ENCODE results near the gene TNFRSF21. TPM values are rescaled to one million over a fixed set of nuclear protein-coding genes. Genes with fewer than 3 reads are reported as not detected.

The TNFRSF21 gene
- polyA plus RNA-seq, 3 donors = 0.43 to 0.86 (median 0.58) TPM

DNA sequence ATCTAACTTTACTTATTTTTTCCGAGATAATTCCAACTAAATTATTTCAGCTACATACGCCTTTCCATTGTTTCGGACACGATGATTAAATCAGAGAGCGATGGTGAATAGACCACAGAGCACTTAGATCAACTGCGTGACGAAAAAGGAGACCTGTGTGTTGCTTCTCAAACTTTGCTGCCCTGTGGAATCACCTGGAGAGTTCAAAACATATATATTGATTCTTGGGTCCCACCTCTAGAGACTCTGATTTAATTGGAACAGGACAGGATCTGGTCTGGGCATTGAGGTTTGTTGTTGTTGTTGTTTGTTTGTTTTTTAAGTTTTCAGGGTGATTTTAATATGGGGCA lies 401 bp upstream of the TNFRSF21 start:
- peaks cover 24 to 38% (median 27%) of the 10 kb centered on the region in 3 donors for H3K27me3 Mint-ChIP-seq (ENCODE audit: low read depth in 3 of 3)
- Histone ChIP-seq H3K9ac (ENCODE audit: insufficient read depth, low read length, poor library complexity, severe bottlenecking) (no peak overlapping the region), H3K4me3 (replicated peaks in 1 of 3; ENCODE audit: low read depth in 2 of 3, low read length in 3 of 3) (peak overlapping the region in 1 of 3 experiments; percentile 79)

DNA sequence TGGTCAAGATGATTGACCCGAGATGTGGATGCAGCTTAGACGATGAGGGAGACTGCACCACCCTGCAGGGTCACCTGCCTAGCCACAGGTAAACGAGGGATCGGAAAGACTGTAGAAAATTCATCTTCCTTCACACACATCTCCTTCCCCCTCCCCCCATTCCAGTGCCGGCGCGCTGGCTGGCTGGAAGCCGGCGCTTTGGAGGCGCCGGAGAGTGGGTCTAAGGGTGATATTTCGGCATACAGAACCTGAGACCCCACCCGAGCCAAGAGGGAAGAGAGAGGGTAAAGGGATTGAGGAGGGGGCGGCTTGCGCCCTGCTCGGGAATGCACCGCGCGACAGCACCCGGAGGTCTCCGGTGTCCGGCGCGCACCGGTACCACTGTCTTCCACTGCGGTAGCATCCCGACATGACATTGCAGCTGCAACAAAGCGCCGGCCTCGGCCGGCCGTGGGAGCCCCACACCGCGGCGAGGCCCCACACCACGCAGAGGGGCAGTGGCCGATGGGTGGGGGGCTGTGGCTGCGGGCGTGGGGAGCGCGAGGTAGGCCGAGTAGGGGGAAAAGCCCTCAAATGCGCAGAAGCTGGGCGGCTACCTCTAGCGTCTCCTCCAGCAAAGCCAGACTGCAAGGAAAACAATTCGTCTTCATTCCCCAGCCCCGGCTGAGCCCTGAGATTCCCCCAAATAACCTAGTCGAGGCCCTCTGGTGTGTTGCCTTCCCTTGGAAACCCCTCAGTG lies 984 bp downstream of the TNFRSF21 start:
- peaks cover 0 to 9% of the 10 kb centered on the region in 2 donors for H3K36me3 Mint-ChIP-seq
- peaks cover 11% of the 10 kb centered on the region for H3K4me1 Mint-ChIP-seq
- peak overlapping the region; percentile 92 for H2AFZ ChIP-seq (ENCODE audit: insufficient read depth, low read depth, low read length, poor library complexity, severe bottlenecking)
- H3K4me2 ChIP-seq (replicated peaks; ENCODE audit: extremely low read depth, low read length, poor library complexity, severe bottlenecking) = peak overlapping the region; percentile 79
- H3K9ac ChIP-seq (ENCODE audit: insufficient read depth, low read length, poor library complexity, severe bottlenecking) = peak overlapping the region; percentile 49
- intact Hi-C loops (cut with micrococcal nuclease) = loop anchor here (2.0 to 10.0 kb wide), 3 partner anchors 61 to 454 kb away; no protein-coding TSS in a partner anchor
- no peak overlapping the region for H3K27ac ChIP-seq (ENCODE audit: low read depth in 1 of 2, low read length in 2 of 2)
- TF ChIP-seq CTCF (IDR thresholded peaks at IDR 0.05) = no peak
- H3K4me1 ChIP-seq (ENCODE audit: control insufficient read depth in 1 of 2, insufficient read depth in 2 of 2, low read length in 2 of 2) = peaks cover 10 to 14% of the 10 kb centered on the region in 2 donors
- H3K9me3 ChIP-seq (replicated peaks in 1 of 2; ENCODE audit: control insufficient read depth in 1 of 2, insufficient read depth in 1 of 2, low read length in 2 of 2) = no peaks in the 10 kb centered on the region
- DNase-seq = peak in 2 of 3 donors; percentile 6 to 8
- peaks cover 0 to 8% (median 6%) of the 10 kb centered on the region in 7 donors for H3K9me3 Mint-ChIP-seq
- no peak overlapping the region for H3K27ac Mint-ChIP-seq
- no peaks in the 10 kb centered on the region for H3K79me2 ChIP-seq (ENCODE audit: insufficient read depth, low read length)
- peak overlapping the region; percentile 41 to 79 (median 41) for H3K4me3 ChIP-seq (replicated peaks in 1 of 3; ENCODE audit: low read depth in 2 of 3, low read length in 3 of 3)
- under 1% methylated on average over 37 of the region's 48 CpGs for WGBS (ENCODE audit: insufficient coverage)
- H3K27me3 ChIP-seq (ENCODE audit: control insufficient read depth in 2 of 2, insufficient read depth in 2 of 2, low read length in 2 of 2) = peaks cover 22 to 27% of the 10 kb centered on the region in 2 donors
- H3K27me3 Mint-ChIP-seq (ENCODE audit: low read depth in 3 of 3) = peaks cover 24 to 38% (median 29%) of the 10 kb centered on the region in 3 donors
- H3K4me3 Mint-ChIP-seq = peak overlapping the region; percentile 79 to 80
- H4K20me1 ChIP-seq (ENCODE audit: insufficient read depth, low read length) = no peaks in the 10 kb centered on the region
- H3K36me3 ChIP-seq (replicated peaks in 1 of 2; ENCODE audit: control insufficient read depth in 1 of 2, insufficient read depth in 2 of 2, low read length in 2 of 2) = no peaks in the 10 kb centered on the region

More for the DNA sequence above, 401 bp upstream of the TNFRSF21 start:
- H3K4me1 Mint-ChIP-seq = peaks cover 11% of the 10 kb centered on the region
- H4K20me1 ChIP-seq (ENCODE audit: insufficient read depth, low read length) = no peaks in the 10 kb centered on the region
- H3K9me3 Mint-ChIP-seq = peaks cover 0 to 8% (median 6%) of the 10 kb centered on the region in 7 donors
- no peaks in the 10 kb centered on the region for H3K9me3 ChIP-seq (replicated peaks in 1 of 2; ENCODE audit: control insufficient read depth in 1 of 2, insufficient read depth in 1 of 2, low read length in 2 of 2)
- WGBS (ENCODE audit: insufficient coverage) = 0% methylated on average over 2 of the region's 7 CpGs
- TF ChIP-seq CTCF (IDR thresholded peaks at IDR 0.05) = peak; percentile 39
- intact Hi-C loops (cut with micrococcal nuclease) = loop anchor here in 1 of 2 donors (1.0 kb wide), 1 partner anchor 213 kb away; no protein-coding TSS in a partner anchor
- H3K36me3 Mint-ChIP-seq = peaks cover 0 to 9% of the 10 kb centered on the region in 2 donors
- H3K4me2 ChIP-seq (replicated peaks; ENCODE audit: extremely low read depth, low read length, poor library complexity, severe bottlenecking) = peak overlapping the region; percentile 79
- peaks cover 10 to 14% of the 10 kb centered on the region in 2 donors for H3K4me1 ChIP-seq (ENCODE audit: control insufficient read depth in 1 of 2, insufficient read depth in 2 of 2, low read length in 2 of 2)
- no peak overlapping the region for H3K27ac ChIP-seq (ENCODE audit: low read depth in 1 of 2, low read length in 2 of 2)
- H3K79me2 ChIP-seq (ENCODE audit: insufficient read depth, low read length) = no peaks in the 10 kb centered on the region
- DNase-seq = no peak
- H3K36me3 ChIP-seq (replicated peaks in 1 of 2; ENCODE audit: control insufficient read depth in 1 of 2, insufficient read depth in 2 of 2, low read length in 2 of 2) = no peaks in the 10 kb centered on the region
- H3K27ac Mint-ChIP-seq = peak overlapping the region in 1 of 7 donors; percentile 79
- peak overlapping the region; percentile 79 to 88 for H3K4me3 Mint-ChIP-seq
- peaks cover 22 to 27% of the 10 kb centered on the region in 2 donors for H3K27me3 ChIP-seq (ENCODE audit: control insufficient read depth in 2 of 2, insufficient read depth in 2 of 2, low read length in 2 of 2)
- H2AFZ ChIP-seq (ENCODE audit: insufficient read depth, low read depth, low read length, poor library complexity, severe bottlenecking) = no peak overlapping the region
